D341Med (cell line): ENCODE results near the gene TRPM2.

Experiments used
- DNase-seq: peaks from one replicate; pipeline ENCODE4 v3.0.0; 2012; ENCODE audit warnings: low spot score

The TRPM2 gene

GRCh38 chr21:44431300-44431699 lies 77.9 kb downstream of the TRPM2 start:
- DNase-seq, result no peak

- no peak for DNase-seq
These were observed 79.7 kb downstream of the TRPM2 start for GRCh38 chr21:44432841-44433790.

- no peak for DNase-seq
These were observed 80.6 kb downstream of the TRPM2 start for GRCh38 chr21:44433791-44434567.

GRCh38 chr21:44434568-44434925 lies 81.1 kb downstream of the TRPM2 start:
- DNase-seq, result no peak

- DNase-seq, result no peak
These were observed 81.7 kb downstream of the TRPM2 start for GRCh38 chr21:44434936-44435635.

GRCh38 chr21:44436111-44436611 lies 82.7 kb downstream of the TRPM2 start:
- no peak for DNase-seq

- DNase-seq, result no peak
These were observed 83.5 kb downstream of the TRPM2 start for GRCh38 chr21:44436958-44437357.

- DNase-seq, result no peak
These were observed 83.9 kb downstream of the TRPM2 start for GRCh38 chr21:44437371-44437695.

GRCh38 chr21:44437696-44438431 lies 84.4 kb downstream of the TRPM2 start:
- DNase-seq, result no peak

GRCh38 chr21:44438531-44439210 lies 85.2 kb downstream of the TRPM2 start:
- DNase-seq, result no peak

GRCh38 chr21:44439211-44439600 lies 85.8 kb downstream of the TRPM2 start:
- DNase-seq, result no peak

- DNase-seq, result no peak
These were observed 87.0 kb downstream of the TRPM2 start for GRCh38 chr21:44440241-44441040.

- no peak for DNase-seq
These were observed 87.6 kb downstream of the TRPM2 start for GRCh38 chr21:44441041-44441400.

- no peak for DNase-seq
These were observed 88.3 kb downstream of the TRPM2 start for GRCh38 chr21:44441581-44442265.

GRCh38 chr21:44442266-44443125 lies 89.1 kb downstream of the TRPM2 start:
- no peak for DNase-seq

GRCh38 chr21:44443291-44443890 lies 90.0 kb downstream of the TRPM2 start:
- DNase-seq, result no peak

GRCh38 chr21:44443891-44444285 lies 90.5 kb downstream of the TRPM2 start:
- no peak for DNase-seq

GRCh38 chr21:44444286-44444931 lies 91.0 kb downstream of the TRPM2 start:
- no peak for DNase-seq
